Ishikawa (cell line): ENCODE data around the gene MRPS34.

Experiments used
- CEBPB ChIP-seq: IDR thresholded peaks from 2 replicates; pipeline ENCODE4 v1.6.1; 2012
- CREB1 ChIP-seq: IDR thresholded peaks from 2 replicates; pipeline ENCODE4 v1.6.1; 2012; ENCODE audit warnings: low read depth
- EGR1 ChIP-seq: IDR thresholded peaks from 2 replicates; pipeline ENCODE4 v1.6.1; 2012
- EP300 ChIP-seq: IDR thresholded peaks from 2 replicates; pipeline ENCODE4 v1.6.1; 2012; ENCODE audit warnings: borderline replicate concordance
- FOXM1 ChIP-seq: IDR thresholded peaks from 2 replicates; pipeline ENCODE4 v1.6.1; 2012; ENCODE audit warnings: low read depth, borderline replicate concordance
- MAX ChIP-seq: IDR thresholded peaks from 2 replicates; pipeline ENCODE4 v1.6.1; 2012
- NFIC ChIP-seq: IDR thresholded peaks from 2 replicates; pipeline ENCODE4 v1.6.1; 2012
- RAD21 ChIP-seq: IDR thresholded peaks from 2 replicates; pipeline ENCODE4 v1.6.1; 2012; ENCODE audit warnings: low read depth
- REST ChIP-seq: IDR thresholded peaks from 2 replicates; pipeline ENCODE4 v1.6.1; 2012; ENCODE audit warnings: low read depth, mild to moderate bottlenecking
- TAF1 ChIP-seq: IDR thresholded peaks from 2 replicates; pipeline ENCODE4 v1.6.1; 2012; ENCODE audit warnings: low read depth, mild to moderate bottlenecking
- TCF12 ChIP-seq: IDR thresholded peaks from 2 replicates; pipeline ENCODE4 v1.6.1; 2012; ENCODE audit warnings: low read depth
- TEAD4 ChIP-seq: IDR thresholded peaks from 2 replicates; pipeline ENCODE4 v1.6.1; 2012
- USF1 ChIP-seq: IDR thresholded peaks from 2 replicates; pipeline ENCODE4 v1.6.1; 2012
- YY1 ChIP-seq: IDR thresholded peaks from 2 replicates; pipeline ENCODE4 v1.6.1; 2012; ENCODE audit warnings: low read depth
- ZBTB7A ChIP-seq: IDR thresholded peaks from 2 replicates; pipeline ENCODE4 v1.6.1; 2012; ENCODE audit warnings: low read depth

MRPS34 gene

GRCh38 chr16:1810536-1810935 is 37.6 kb upstream of the MRPS34 start:
- no peak for TF ChIP-seq TEAD4
- TF ChIP-seq EP300: no peak
- no peak for TF ChIP-seq TAF1
- TF ChIP-seq NFIC: no peak
- no peak for TF ChIP-seq FOXM1
- TF ChIP-seq YY1: no peak
- TF ChIP-seq EGR1: no peak
- TF ChIP-seq USF1: no peak
- no peak for TF ChIP-seq RAD21
- no peak for TF ChIP-seq MAX
- TF ChIP-seq CEBPB: no peak
- TF ChIP-seq REST: no peak
- no peak for TF ChIP-seq CREB1
- TF ChIP-seq TCF12: no peak
- TF ChIP-seq ZBTB7A: no peak

- TF ChIP-seq MAX (no peak), YY1 (no peak), REST (no peak)
Measured at GRCh38 chr16:1810106-1810505, 37.2 kb upstream of the MRPS34 start.

- TF ChIP-seq TAF1 (no peak), USF1 (no peak), YY1 (no peak), TCF12 (no peak), EP300 (no peak), MAX (no peak), ZBTB7A (no peak), NFIC (no peak), CEBPB (no peak), EGR1 (no peak), REST (no peak), RAD21 (no peak), CREB1 (no peak), TEAD4 (no peak), FOXM1 (no peak)
Measured at GRCh38 chr16:1809281-1809801, 36.4 kb upstream of the MRPS34 start.

GRCh38 chr16:1808691-1809090 is 35.8 kb upstream of the MRPS34 start:
- TF ChIP-seq EP300: no peak
- TF ChIP-seq CREB1: no peak
- TF ChIP-seq YY1: no peak
- no peak for TF ChIP-seq REST
- TF ChIP-seq NFIC: no peak
- TF ChIP-seq MAX: no peak
- no peak for TF ChIP-seq FOXM1
- no peak for TF ChIP-seq TCF12
- no peak for TF ChIP-seq TAF1
- no peak for TF ChIP-seq TEAD4
